ENCODE data around the gene MOCS2.
"Not testable (repeated sequence)": the region's sequence is repeated elsewhere in the genome, so short reads cannot be mapped to it uniquely, and the experiment has no call there.

Gene MOCS2, protein sequence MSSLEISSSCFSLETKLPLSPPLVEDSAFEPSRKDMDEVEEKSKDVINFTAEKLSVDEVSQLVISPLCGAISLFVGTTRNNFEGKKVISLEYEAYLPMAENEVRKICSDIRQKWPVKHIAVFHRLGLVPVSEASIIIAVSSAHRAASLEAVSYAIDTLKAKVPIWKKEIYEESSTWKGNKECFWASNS

DNA sequence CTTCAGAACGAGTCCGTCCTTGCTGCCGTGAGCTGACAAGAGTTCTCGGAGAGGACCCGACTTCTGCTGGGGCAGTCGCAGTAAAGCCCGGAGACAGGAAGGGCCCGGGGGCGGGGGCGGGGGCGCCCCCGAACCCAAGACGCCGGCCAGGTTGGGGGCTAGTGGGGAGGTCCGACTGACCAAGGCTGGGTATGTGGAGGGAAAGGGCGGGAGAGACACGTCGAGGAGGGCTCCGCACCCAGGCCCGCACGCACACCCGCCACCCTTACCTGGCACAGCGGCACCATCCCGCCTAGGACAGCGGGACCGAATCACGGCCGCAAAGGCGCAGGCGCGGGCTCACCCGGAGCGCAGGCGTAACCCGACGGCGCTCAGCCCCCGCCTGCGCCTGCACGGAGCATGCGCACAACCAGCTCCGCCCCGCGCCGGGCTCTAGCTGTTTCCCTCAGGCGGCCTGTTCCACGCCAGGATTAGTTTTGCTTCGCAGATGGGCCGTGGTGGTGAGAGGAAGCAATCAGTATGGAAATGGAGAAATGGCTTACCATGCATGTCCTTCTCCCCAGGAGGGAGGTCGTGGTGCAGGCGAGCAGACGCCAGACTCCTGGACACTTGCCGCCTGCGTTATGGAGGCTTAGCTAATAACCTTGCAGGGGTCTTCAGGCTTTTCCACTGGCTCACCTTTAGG lies at the start of gene MOCS2:
TSS of gene MOCS2 (minus strand) at position 315 of the 685 bp plus-strand sequence. CDS start 2,583 bp downstream, outside the sequence.
- DNase-seq (ENCODE audit: low spot score): peak; percentile 91

DNA sequence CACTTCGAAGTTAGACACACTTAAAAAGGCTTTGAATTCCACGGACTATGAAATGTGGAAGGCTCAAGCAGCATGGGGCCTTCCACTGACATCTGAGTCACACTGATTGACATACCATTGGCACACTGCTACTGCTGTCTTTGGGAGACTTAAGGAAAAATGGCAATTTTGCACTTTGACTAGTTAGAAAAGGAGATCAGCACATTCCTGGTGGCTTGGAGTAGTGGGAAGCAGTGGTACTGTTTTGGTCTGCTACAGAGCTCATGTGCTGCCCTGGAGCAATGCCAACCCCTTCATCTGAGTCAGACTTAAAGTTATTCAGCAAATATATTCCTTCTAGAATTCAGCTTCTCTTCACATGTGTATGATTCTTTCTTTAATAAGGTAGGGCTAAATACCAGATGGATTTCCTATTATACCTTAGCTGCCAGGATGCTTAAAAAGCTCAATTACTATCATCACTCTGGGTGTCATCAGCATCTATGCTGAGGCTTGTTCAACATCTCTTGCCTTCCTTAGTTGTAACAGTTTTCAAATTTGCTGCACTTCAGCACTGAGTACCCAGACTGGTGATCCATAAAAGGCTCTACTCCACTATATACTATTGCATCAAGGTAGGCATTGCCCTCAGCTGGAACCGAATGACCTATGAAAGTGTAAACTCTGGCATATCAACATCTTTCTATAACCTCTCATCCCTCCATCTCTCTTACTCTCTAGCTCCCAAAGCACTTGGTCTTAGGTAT lies 42.3 kb upstream of the MOCS2 start:
- DNase-seq (ENCODE audit: low spot score): peak; percentile 74

DNA sequence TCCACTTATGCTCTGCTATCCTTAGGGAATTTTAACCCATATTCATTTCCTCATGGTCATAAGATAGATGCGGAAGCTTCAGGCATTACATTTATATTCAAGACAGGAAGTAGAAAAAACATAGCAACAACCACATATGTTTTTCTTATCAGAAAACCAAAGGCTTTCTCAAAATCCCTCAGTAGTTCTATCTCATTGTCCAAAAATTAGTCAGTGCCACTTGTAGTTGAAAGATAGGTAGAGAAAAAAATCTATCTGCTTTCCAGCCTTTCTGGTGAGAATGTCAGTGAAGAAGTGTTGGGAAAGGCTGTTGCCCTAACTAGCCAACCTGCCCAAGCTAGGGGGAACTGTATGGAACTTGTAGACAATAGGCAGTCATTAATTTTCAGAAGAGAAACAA lies 23.5 kb upstream of the MOCS2 start:
- DNase-seq (ENCODE audit: low spot score): no peak

DNA sequence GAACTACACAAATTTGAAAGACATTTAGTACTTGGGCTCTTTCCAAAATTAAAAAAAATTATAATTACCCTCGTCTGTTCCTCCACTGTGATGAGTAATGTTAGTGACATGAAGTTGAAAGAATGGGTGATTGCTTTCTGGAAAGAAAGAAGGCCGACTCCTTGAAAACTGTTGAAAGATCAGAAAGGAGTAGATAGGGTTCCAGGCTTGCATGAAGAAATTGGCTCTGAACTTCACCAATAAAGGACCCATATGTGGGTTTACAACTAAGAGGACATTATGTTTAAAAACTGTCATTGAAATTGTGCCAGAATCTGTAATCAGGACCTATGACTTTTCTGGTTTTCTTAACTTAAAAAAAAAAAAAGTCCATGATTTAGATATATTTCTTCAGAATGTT lies 20.7 kb upstream of the MOCS2 start:
- DNase-seq (ENCODE audit: low spot score): no peak

DNA sequence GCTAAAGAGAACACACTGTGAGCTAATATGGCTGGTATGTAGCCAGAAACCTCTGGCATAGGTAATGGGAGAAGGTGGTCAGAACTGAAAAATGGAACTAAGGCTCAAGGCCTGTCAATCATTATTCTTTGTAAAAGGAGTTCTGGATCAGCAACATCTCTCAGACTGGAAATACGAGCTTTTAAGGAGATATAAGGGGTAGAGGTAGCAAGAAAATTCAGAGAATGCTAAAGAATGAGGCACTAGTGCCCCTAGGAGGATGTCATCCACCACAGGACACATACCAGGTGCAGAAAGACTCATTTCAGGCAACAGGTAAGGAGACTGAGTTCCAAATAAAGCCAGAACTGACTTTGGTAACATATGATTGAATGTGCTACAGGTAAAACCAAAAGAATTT lies 18.9 kb upstream of the MOCS2 start:
- DNase-seq (ENCODE audit: low spot score): no peak

DNA sequence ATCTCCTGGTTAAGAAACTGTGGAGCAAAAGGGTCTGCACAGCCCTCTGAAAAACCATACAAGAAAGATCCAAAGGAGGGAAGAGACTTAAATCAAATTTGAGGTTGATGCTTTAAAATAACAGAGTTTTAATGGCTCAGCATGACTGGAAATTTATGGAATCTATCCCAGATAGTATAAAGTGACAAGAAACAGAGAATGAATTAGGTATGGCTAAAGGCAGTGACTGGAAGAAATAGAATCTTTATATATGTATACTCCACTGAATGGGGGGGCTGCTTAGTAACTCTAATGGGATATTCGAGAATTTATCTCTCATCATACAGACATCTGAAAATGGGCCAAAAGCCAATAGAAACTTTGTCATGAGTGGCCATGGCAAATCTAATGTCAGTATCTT lies 17.6 kb upstream of the MOCS2 start:
- no peak for DNase-seq (ENCODE audit: low spot score)

DNA sequence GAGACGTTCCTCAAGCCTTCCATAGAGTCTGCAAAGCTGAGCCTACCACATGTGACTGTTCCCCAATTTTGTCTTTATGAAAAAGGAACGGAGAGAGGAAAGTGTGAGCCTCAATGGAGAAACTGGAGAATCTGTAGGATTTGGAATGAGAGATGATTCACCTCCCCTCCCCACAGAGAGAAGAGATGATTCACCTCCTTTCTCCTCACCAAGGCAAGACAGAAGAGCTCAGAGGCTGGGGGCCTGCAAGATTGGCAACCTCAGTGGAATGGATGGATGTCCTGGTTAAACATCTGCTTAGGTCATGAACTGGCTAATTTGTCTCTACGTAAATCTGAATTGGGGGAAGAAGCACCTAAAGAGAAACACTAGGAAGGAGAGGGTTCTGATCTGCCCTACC lies 17.0 kb upstream of the MOCS2 start:
- DNase-seq (ENCODE audit: low spot score): peak; percentile 75

DNA sequence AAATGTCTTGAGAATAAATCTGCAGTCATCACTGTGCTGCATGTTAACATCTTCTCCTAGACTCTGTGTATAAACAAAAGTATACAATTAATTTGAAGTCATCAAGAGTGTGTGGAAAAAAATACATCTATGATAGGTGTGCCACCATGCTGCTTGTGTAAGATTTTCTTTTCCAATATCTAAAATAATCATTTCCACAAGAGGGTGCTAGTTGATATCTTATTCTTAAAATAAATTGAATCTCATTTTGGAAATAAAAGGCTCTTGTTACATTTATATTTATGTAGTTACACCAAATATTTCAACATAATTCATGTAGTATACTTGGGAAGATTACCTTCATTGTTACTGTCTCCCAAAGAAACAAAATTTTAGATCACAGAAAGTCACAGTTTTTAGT lies 14.1 kb upstream of the MOCS2 start:
- DNase-seq (ENCODE audit: low spot score): no peak

DNA sequence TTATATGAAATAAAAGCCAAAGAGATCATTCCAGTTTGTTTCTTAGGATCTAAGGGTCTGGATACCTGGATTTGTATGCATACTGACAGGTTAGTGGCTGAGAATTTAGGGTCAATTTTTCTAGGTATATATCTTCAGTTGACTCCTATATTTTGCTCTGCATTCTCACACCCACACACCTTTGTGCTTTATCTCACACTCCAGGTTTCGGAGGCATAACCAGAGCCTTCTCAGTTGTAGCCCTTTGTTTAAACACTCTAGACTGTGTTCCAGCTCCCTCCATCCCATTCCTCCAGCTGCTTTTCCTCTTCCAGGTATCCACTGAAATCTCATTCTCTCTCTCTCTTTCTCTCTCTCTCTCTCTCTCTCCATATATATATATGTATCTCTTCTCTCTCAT lies 10.6 kb upstream of the MOCS2 start:
- DNase-seq (ENCODE audit: low spot score): no peak

DNA sequence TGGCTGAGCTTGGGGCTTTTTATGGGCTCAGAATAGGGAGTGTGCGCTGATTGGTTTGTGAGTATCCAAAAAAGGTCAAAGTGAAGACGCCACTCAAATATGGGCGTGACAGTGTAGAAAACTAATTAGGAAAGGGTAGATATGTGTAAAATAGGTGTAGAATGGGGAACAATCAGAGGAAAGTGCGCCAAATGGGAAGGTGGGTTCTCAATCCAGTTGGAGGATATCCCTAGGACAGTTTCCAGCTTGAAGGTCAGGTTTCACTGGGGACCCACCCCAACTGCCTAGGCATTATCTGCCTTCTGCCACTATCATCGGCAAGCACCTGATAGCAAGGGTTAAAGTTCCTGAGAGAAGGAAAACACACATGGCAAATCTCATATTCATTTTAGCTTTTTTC lies 9.3 kb upstream of the MOCS2 start:
- no peak for DNase-seq (ENCODE audit: low spot score)

DNA sequence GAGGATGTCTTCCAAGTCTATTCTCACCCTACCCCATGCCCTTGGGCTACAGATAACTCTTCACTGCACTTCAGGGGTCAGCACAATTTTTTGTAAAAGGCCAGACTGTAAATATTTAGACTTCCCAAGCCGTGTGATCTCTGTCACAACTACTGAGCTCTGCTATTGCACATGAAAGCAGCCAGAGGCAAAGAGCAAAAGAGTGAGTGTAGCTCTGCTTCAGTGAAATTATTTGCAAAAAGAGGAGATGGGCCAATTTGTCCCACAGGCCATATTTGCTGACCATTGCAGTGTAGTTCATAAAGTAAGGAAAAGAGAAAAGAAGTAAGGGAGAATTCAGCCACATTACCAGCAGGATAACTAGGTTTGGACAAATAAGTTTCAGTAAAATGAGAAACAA lies 7.0 kb upstream of the MOCS2 start:
- DNase-seq (ENCODE audit: low spot score): no peak

DNA sequence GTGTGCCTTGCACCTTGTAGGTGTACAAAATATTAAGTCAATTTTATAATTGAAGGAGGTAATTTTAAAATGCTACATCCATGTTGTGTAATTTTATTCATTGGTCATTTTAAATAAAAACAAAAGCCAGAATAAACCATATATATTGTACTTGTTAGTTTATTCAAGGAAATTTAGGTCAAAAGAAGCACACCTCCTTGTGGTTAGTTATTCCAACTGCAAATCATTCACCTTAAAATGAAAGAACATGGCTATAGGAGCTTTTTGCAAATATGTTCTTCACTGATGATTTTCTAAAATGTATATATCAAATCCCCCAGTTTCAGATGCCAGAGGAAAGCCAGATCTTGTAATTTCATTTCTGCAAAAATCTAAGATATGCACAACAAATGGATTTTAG lies 5.4 kb upstream of the MOCS2 start:
- no peak for DNase-seq (ENCODE audit: low spot score)

DNA sequence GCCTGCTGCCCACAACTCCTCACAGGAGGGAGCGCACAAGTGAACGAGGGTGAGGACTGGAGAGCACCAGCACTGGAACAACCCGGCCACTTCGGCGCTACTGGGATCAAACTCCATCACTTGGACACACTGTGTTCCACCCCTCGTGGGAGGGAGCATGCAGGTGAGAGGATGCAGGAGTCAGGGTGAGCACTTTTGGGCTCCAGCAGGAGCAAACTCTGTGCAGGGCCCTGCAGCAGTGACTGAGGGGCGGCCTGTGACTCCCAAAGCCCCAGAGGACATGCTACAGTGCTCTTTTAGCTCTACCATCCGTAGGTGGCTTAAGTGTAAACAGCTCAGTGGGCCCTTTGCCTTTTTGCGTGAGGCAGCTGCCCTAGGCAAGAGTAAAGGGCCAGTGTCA lies 4.4 kb upstream of the MOCS2 start:
- DNase-seq (ENCODE audit: low spot score): no peak

DNA sequence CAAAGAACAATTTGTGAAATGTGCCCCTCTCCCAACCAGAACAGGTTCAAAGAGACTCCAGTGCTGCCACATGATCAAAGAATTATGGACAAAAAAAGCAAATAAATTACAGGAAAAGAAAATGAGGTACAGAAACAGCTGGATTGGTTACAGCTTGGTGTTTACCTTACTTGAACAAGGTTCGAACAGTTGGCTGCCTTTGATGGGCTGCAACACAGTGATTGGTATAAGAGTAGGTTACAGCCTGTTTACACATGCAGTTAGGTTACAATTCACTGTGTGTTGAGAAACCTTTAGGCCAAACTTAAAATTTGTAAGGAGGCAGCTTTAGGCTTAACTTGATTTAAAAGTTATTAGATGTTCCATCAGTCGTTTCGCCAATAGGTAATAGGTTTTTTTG lies 3.4 kb upstream of the MOCS2 start:
- no peak for DNase-seq (ENCODE audit: low spot score)

DNA sequence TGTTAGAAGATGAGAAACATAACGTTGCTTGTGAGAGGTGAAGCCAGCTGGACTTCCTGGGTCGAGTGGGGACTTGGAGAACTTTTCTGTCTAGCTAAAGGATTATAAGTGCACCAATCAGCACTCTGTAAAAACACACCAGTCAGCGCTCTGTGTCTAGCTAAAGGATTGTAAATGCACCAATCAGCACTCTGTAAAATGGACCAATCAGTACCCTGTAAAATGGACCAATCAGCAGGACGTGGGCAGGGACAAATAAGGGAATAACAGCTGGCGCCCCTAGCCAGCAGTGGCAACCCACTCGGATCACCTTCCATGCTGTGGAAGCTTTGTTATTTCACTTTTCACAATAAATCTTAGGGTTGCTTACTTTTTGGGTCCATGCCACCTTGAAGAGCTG lies 2.8 kb upstream of the MOCS2 start:
- DNase-seq (ENCODE audit: low spot score): not testable (repeated sequence)

DNA sequence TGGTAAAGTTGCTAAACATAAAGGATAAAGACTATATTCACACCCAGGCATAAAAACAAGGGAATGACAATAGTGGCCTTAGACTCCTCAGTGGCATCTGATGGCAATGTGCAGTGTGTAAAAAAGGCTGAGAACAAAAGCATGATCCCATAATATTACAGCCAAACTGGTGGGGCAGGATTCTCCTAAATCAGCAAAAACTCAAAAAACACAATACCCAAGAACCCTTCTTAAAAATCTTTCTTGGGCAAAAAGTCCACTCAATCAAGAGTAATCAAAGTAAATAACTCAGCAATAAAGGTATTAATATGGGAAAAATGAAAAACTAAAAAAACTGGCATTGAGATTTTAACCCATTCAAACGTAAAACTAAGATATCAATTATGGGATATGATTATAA lies 1.6 kb upstream of the MOCS2 start:
- no peak for DNase-seq (ENCODE audit: low spot score)

DNA sequence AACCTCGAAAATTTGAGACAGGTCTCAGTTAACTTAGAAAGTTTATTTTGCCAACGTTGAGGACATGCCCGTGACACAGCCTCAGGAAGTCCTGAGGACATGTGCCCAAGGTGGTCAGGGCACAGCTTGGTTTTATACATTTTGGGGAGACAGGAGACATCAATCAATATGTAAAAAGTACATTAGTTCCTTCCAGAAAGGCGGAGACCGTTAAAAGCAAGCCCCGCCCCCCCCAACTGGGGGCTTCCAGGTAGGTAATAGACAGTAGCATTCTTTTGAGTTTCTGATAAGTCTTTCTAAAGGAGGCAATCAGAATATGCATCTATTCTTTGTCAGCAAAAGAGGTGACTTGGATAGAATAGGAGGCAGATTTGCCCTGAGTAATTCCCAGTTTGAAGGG lies 599 bp upstream of the MOCS2 start:
- DNase-seq (ENCODE audit: low spot score): no peak

DNA sequence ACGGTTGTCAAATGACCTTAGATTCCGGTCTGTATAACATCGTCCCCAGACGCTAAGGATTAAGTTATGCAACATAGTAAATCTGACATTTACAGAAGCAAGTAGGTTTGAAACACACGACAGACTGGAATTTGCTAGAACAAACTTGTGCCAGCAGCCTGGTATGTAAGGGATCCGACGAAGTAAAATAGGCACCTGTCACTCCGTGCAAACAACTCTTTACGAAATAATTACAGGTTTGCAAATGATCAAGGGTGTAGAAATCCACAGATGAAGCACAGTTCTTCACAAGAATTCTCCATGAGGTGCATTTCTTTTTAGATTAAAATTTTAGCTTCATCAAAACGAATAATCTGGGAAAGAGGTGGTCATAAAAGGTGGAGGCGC lies 508 bp downstream of the MOCS2 start:
- no peak for DNase-seq (ENCODE audit: low spot score)

DNA sequence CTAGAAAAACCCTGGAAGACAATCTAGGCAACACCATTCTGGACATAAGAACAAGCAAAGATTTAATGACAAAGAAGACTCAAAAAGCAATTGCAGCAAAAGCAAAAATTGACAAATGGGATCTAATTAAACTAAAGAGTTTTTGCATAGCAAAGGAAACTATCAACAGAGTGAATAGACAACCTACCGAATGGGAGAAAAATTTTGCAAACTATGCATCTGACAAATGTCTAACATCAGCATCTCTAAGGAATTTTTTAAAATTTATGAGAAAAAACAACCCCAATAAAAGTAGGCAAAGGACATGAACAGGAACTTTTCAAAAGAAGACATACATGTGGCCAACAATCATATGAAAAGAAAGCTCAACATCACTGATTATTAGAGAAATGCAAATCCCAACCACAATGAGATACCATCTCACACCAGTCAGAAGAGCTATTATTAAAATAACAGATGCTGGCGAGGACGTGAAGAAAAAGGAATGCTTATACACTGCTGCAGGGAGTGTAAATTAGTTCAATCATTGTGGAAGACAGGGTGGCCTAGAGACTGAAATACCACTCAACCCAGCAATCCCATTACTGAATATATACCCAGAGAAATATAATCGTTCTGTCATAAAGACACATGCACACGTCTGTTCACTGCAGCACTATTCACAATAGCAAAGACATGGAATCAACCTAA lies 3.8 kb downstream of the MOCS2 start:
- no peak for DNase-seq (ENCODE audit: low spot score)

DNA sequence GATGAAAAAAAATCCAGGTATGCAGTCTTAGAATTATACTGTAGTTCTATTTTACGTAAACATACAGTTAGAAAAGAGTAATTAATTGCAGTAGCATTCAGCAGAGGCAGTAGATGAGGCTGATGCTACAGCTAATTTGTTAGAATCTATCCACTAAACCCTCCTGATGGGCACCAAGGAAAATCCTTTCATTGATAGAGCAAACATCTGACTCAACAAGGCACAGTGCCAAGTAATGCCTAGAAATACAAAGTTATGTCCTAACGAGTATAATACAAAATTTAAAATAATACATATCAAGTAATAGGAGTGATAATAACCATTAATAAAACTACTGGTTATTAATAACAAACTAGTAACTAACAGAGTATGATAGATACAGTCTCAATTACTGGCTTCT lies 9.0 kb downstream of the MOCS2 start:
- DNase-seq (ENCODE audit: low spot score): no peak

DNA sequence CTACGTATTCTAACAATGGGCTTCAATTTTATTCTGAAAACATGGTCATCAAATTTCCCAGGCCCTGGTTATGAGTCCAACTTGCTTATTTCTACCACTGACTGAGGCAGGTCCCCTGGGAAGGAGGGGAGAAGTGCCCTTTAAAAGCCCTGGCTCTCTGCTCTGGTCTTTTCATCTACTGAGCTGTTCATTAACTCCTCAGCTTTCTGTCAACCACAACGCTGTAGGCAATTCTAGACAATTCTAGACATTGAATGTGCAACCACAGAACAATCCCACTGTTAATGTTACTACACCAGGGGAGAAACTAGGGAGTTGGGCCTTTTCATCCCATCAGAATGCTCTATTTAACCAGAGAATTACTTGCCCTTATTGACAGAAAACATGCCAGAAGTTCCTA lies 10.0 kb downstream of the MOCS2 start:
- peak; percentile 56 for DNase-seq (ENCODE audit: low spot score)

DNA sequence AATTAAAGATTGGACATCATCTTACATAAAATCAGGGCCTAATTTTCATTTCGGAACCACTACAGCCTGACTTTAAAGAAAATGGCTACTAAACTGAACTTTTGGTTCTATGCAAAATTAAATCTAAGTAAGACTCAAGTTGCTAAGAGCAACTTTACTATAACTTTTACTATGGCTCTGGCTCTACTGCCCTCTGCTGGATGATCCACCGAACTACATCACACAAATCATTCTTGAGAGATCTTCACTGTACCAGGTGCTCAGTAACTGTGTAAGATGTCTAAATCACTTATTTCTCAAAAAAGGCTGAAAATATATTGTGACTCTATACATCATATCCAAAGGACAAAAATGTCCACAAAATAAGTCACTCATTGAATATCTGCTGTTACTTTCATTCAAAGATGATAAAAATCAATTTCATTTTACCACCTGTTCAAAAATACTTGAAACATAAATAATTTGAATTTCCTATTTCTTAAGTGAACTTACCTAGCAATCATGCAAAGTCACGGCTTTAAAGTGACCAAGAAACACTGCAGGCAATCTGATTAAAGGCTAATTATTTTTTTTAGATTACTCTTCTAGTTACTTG lies 13.5 kb downstream of the MOCS2 start:
- DNase-seq (ENCODE audit: low spot score): peak; percentile 68

DNA sequence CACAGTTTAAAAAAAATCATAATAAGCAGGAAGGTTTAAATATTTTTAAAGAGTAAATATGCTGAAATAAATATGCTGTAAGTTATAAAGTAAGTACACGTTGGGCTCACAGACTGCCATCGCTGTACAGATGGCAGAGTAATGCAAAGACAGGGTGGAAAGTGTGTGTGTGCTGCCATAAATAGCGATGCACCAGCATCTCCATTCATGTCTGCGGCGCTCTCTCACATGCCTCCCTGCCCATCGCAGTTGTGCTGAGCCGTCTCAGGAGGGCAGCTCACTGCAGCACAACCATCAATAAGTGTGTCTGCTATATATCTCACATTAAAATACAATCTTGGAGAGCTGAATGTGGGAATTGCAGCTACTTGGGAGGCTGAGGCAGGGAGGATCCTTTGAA lies 14.3 kb downstream of the MOCS2 start:
- DNase-seq (ENCODE audit: low spot score): no peak

All from kidney tubule cell (primary cell).